Measurements from ENCODE around the gene TTC39A. TPM values are rescaled to one million over a fixed set of nuclear protein-coding genes. Genes with fewer than 3 reads are reported as not detected.
A peak's percentile ranks its signal among the peaks of the same experiment; 100 is the strongest.

Gene TTC39A
- total and polyA plus RNA-seq, 8 donors: 8.3 to 159 (median 32.4) TPM

DNA sequence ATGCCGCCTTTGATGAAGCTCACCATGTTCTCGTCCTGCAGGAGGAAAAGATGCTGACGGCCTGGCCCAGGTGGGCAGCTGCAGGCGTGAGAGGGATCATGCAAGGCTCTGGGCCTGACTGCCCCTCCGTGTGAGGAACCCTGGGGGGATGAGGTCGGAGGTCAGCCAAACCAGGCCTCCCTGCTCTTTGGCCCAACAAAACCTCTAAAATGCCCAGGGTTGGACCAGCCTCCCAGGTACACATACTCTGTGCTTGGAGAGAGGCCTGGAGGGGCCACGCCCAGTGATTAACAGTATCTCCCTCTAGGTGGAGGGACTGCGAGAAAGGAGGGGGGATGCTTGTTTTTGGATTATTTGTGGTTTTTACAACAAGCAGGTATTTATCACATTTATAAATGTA lies 21.1 kb downstream of the TTC39A start:
- 69 to 81% (median 76%) methylated on average over 4 to 8 of the region's 8 CpGs for WGBS, 5 donors
- TF ChIP-seq EP300 (IDR thresholded peaks at IDR 0.05) (no peak), POLR2AphosphoS5 (IDR thresholded peaks at IDR 0.05) (no peak), POLR2A (IDR thresholded peaks at IDR 0.05) (no peak)
- TF ChIP-seq, protein P1, sequence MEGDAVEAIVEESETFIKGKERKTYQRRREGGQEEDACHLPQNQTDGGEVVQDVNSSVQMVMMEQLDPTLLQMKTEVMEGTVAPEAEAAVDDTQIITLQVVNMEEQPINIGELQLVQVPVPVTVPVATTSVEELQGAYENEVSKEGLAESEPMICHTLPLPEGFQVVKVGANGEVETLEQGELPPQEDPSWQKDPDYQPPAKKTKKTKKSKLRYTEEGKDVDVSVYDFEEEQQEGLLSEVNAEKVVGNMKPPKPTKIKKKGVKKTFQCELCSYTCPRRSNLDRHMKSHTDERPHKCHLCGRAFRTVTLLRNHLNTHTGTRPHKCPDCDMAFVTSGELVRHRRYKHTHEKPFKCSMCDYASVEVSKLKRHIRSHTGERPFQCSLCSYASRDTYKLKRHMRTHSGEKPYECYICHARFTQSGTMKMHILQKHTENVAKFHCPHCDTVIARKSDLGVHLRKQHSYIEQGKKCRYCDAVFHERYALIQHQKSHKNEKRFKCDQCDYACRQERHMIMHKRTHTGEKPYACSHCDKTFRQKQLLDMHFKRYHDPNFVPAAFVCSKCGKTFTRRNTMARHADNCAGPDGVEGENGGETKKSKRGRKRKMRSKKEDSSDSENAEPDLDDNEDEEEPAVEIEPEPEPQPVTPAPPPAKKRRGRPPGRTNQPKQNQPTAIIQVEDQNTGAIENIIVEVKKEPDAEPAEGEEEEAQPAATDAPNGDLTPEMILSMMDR (IDR thresholded peaks at IDR 0.05): no peak
- no peak overlapping the region for H3K4me3 ChIP-seq
- intact Hi-C loops (cut with DNase I; ENCODE audit: low total_unique reads): no loop called here
- no peak overlapping the region for H3K27ac ChIP-seq
- H3K27me3 ChIP-seq: no peaks in the 10 kb centered on the region
- no peaks in the 10 kb centered on the region for H3K9me3 ChIP-seq
- DNase-seq: no peak
- peaks cover 0 to 24% (median 19%) of the 10 kb centered on the region in 4 donors for H3K36me3 ChIP-seq
- H3K4me1 ChIP-seq: peaks cover 20 to 32% (median 26%) of the 10 kb centered on the region in 4 donors

DNA sequence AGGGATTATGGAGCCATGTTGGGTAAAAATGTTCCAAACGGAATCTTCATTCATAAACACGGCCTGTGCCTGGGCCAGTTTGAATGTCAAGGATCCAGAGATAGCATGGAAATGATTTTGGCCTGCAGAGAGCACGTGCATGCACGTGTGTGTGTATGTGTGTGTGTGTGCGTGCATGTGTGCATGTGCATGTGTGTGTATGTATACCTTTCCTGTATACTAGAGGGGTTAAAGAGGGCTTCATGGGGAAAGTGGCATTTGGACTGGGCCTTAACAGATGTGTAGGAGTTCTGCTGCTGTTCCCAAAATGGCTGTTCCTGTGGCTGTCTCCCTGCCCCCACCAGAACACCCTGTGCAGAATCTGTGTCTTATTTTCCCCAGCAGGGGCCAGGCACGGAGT lies 21.7 kb downstream of the TTC39A start:
- Histone ChIP-seq H3K27ac (no peak overlapping the region), H3K4me3 (no peak overlapping the region), H3K9me3 (no peaks in the 10 kb centered on the region), H3K36me3 (peaks cover 0 to 24% (median 19%) of the 10 kb centered on the region in 4 donors), H3K27me3 (no peaks in the 10 kb centered on the region), H3K4me1 (peaks cover 14 to 32% (median 21%) of the 10 kb centered on the region in 4 donors)
- WGBS, 5 donors: 87 to 94% (median 93%) methylated on average over 6 of the region's 6 CpGs
- no peak for DNase-seq
- intact Hi-C loops (cut with DNase I; ENCODE audit: low total_unique reads): no loop called here
- no peak for TF ChIP-seq POLR2AphosphoS5 (IDR thresholded peaks at IDR 0.05)
- TF ChIP-seq POLR2A (IDR thresholded peaks at IDR 0.05): no peak
- TF ChIP-seq, protein P1 (IDR thresholded peaks at IDR 0.05): no peak

DNA sequence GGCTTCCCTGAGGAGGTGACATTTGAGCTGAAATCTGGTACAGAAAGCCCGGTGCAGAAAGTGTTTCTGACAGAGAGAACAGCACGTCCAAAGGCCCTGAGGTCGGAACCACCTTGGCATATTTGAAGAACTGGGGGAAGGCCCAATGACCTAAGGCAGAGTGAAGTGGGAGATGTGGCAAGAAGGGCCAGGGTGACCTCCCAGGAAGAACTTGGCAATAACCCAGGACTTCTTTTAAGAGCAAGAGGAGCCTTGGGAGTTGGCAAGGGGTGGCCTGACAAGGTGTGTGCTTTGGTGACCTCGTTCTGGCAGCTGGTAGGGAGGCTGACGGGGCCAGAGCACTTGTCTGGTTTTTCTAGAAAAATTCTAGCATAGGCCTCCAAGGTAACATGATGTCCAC lies 23.4 kb downstream of the TTC39A start:
- TF ChIP-seq POLR2AphosphoS5 (IDR thresholded peaks at IDR 0.05): no peak
- TF ChIP-seq, protein P1 (IDR thresholded peaks at IDR 0.05): no peak
- TF ChIP-seq POLR2A (IDR thresholded peaks at IDR 0.05): no peak
- TF ChIP-seq EP300 (IDR thresholded peaks at IDR 0.05): no peak
- no peak for DNase-seq

DNA sequence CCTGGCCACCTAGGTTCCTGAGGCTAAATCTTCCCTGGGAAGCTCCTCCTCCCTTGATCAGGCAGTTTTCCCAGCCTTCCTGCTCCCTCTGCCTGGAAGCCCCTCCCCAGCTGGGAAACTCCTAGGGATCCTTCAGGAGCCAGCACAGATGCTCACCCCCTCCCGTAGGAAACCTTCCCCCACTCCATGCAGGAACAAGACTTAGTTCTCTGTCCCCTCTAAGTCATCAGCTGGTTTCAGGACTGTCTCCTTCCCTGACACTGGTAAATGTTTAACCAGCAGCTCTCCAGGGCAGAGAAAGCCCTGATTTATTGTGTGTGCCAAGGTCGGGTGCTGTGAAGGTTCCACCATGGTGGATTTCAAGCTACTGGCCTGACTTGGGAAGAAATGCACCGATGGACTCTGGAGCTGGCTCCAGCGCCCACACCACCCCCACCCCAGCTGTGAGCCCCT lies 25.0 kb downstream of the TTC39A start:
- WGBS, 5 donors: 45 to 57% (median 56%) methylated on average over 4 of the region's 4 CpGs
- TF ChIP-seq POLR2A (IDR thresholded peaks at IDR 0.05): no peak
- no peak for TF ChIP-seq EP300 (IDR thresholded peaks at IDR 0.05)
- no peak for TF ChIP-seq POLR2AphosphoS5 (IDR thresholded peaks at IDR 0.05)
- TF ChIP-seq, protein P1 (IDR thresholded peaks at IDR 0.05): no peak
- intact Hi-C loops (cut with DNase I; ENCODE audit: low total_unique reads): no loop called here
- peak in 1 of 2 donors; percentile 58 for DNase-seq
- peaks cover 13 to 35% (median 20%) of the 10 kb centered on the region in 4 donors for H3K4me1 ChIP-seq
- peak overlapping the region in 2 of 5 donors; percentile 24 to 42 for H3K27ac ChIP-seq
- H3K36me3 ChIP-seq: peaks cover 0 to 14% (median under 1%) of the 10 kb centered on the region in 4 donors
- no peaks in the 10 kb centered on the region for H3K9me3 ChIP-seq
- no peak overlapping the region for H3K4me3 ChIP-seq
- H3K27me3 ChIP-seq: no peaks in the 10 kb centered on the region

More for the DNA sequence above, 23.4 kb downstream of the TTC39A start:
- no peak overlapping the region for H3K27ac ChIP-seq
- H3K4me3 ChIP-seq: no peak overlapping the region
- intact Hi-C loops (cut with DNase I; ENCODE audit: low total_unique reads): no loop called here
- H3K27me3 ChIP-seq: no peaks in the 10 kb centered on the region
- H3K9me3 ChIP-seq: no peaks in the 10 kb centered on the region
- peaks cover 13 to 35% (median 20%) of the 10 kb centered on the region in 4 donors for H3K4me1 ChIP-seq
- 64 to 80% (median 73%) methylated on average over 5 of the region's 5 CpGs for WGBS, 5 donors
- peaks cover 0 to 21% (median 15%) of the 10 kb centered on the region in 4 donors for H3K36me3 ChIP-seq
